ENCODE measurements around the gene ACADVL. TPM values are rescaled to one million over a fixed set of nuclear protein-coding genes. Genes with fewer than 3 reads are reported as not detected.
A peak's percentile ranks its signal among the peaks of the same experiment; 100 is the strongest.

The ACADVL gene
- total RNA-seq, 4 donors from 2014 or later, result 877 to 3,047 (median 1,981) TPM

- in situ Hi-C loops (cut with MboI; ENCODE audit: low pct_ligation_motif_present in 1 of 4, low pct_unique_long_range_greater_than_20kb in 1 of 4, low sequenced_read_pairs in 3 of 4), result loop anchor here in 1 of 4 donors (25.0 kb wide), 1 partner anchor 897 kb away; no protein-coding TSS in a partner anchor
- TF ChIP-seq POLR2A (IDR thresholded peaks at IDR 0.05) (no peak), POLR2AphosphoS5 (IDR thresholded peaks at IDR 0.05) (no peak), EP300 (IDR thresholded peaks at IDR 0.05; ENCODE audit: low read depth) (no peak)
- TF ChIP-seq, protein P1, sequence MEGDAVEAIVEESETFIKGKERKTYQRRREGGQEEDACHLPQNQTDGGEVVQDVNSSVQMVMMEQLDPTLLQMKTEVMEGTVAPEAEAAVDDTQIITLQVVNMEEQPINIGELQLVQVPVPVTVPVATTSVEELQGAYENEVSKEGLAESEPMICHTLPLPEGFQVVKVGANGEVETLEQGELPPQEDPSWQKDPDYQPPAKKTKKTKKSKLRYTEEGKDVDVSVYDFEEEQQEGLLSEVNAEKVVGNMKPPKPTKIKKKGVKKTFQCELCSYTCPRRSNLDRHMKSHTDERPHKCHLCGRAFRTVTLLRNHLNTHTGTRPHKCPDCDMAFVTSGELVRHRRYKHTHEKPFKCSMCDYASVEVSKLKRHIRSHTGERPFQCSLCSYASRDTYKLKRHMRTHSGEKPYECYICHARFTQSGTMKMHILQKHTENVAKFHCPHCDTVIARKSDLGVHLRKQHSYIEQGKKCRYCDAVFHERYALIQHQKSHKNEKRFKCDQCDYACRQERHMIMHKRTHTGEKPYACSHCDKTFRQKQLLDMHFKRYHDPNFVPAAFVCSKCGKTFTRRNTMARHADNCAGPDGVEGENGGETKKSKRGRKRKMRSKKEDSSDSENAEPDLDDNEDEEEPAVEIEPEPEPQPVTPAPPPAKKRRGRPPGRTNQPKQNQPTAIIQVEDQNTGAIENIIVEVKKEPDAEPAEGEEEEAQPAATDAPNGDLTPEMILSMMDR (IDR thresholded peaks at IDR 0.05), result no peak
- Histone ChIP-seq H3K9me3 (no peaks in the 10 kb centered on the region), H3K36me3 (peaks cover 0 to 20% (median 10%) of the 10 kb centered on the region in 4 donors), H3K4me1 (peaks cover 25 to 52% (median 37%) of the 10 kb centered on the region in 4 donors), H3K27me3 (no peaks in the 10 kb centered on the region), H3K27ac (peak overlapping the region; percentile 91 to 99 (median 98)), H3K4me3 (peak overlapping the region in 2 of 4 donors; percentile 64 to 95)
- no peak for DNase-seq
- intact Hi-C loops (cut with DNase I; ENCODE audit: low total_unique reads), result loop anchor here (5.0 kb wide), 1 partner anchor 602 kb away; no protein-coding TSS in a partner anchor
- 34 to 54% methylated on average over 3 to 4 of the region's 4 CpGs for WGBS, 2 donors (ENCODE audit: low coverage in 1 of 2)
Measured at GRCh38 chr17:7240375-7240774, 20.6 kb downstream of the ACADVL start.

- Histone ChIP-seq H3K9me3 (no peaks in the 10 kb centered on the region), H3K36me3 (peaks cover 0 to 28% (median 14%) of the 10 kb centered on the region in 4 donors), H3K4me1 (peaks cover 23 to 43% (median 33%) of the 10 kb centered on the region in 4 donors), H3K4me3 (peak overlapping the region; percentile 64 to 95 (median 82)), H3K27me3 (no peaks in the 10 kb centered on the region), H3K27ac (peak overlapping the region; percentile 91 to 99 (median 98))
- no peak for DNase-seq
- 25 to 58% methylated on average over 2 to 9 of the region's 9 CpGs for WGBS, 2 donors (ENCODE audit: low coverage in 1 of 2)
- TF ChIP-seq, protein P1 (IDR thresholded peaks at IDR 0.05), result no peak
- TF ChIP-seq POLR2A (IDR thresholded peaks at IDR 0.05) (no peak), EP300 (IDR thresholded peaks at IDR 0.05; ENCODE audit: low read depth) (no peak), POLR2AphosphoS5 (IDR thresholded peaks at IDR 0.05) (no peak)
- intact Hi-C loops (cut with DNase I; ENCODE audit: low total_unique reads), result loop anchor here (5.0 kb wide), 1 partner anchor 601 kb away; no protein-coding TSS in a partner anchor
- in situ Hi-C loops (cut with MboI; ENCODE audit: low pct_ligation_motif_present in 1 of 4, low pct_unique_long_range_greater_than_20kb in 1 of 4, low sequenced_read_pairs in 3 of 4), result loop anchor here in 1 of 4 donors (25.0 kb wide), 1 partner anchor 896 kb away; no protein-coding TSS in a partner anchor
Measured at GRCh38 chr17:7241090-7241733, 21.5 kb downstream of the ACADVL start.

GRCh38 chr17:7241783-7242716 lies 22.3 kb downstream of the ACADVL start, which contains the start of gene GABARAP:
GABARAP (minus strand) TSS chr17:7242449; CDS start chr17:7242330, 119 bp downstream.
- Histone ChIP-seq H3K27ac (peak within 1 kb of the TSS; percentile 91 to 99 (median 98)), H3K9me3 (no peaks in the 10 kb centered on the region), H3K27me3 (no peaks in the 10 kb centered on the region), H3K4me3 (peak within 1 kb of the TSS; percentile 64 to 95 (median 82)), H3K4me1 (peaks cover 23 to 35% (median 32%) of the 10 kb centered on the region in 4 donors), H3K36me3 (peaks cover 0 to 35% (median 17%) of the 10 kb centered on the region in 4 donors)
- TF ChIP-seq POLR2AphosphoS5 (IDR thresholded peaks at IDR 0.05), result peak in 2 of 3 donors; percentile 65 to 72
- no peak for TF ChIP-seq EP300 (IDR thresholded peaks at IDR 0.05; ENCODE audit: low read depth)
- TF ChIP-seq, protein P1 (IDR thresholded peaks at IDR 0.05), result no peak
- peak; percentile 73 for TF ChIP-seq POLR2A (IDR thresholded peaks at IDR 0.05)
- peak; percentile 96 for DNase-seq
- in situ Hi-C loops (cut with MboI; ENCODE audit: low pct_ligation_motif_present in 1 of 4, low pct_unique_long_range_greater_than_20kb in 1 of 4, low sequenced_read_pairs in 3 of 4) (loop anchor here in 1 of 4 donors (25.0 kb wide), 1 partner anchor 895 kb away; no protein-coding TSS in a partner anchor), intact Hi-C loops (cut with DNase I; ENCODE audit: low total_unique reads) (loop anchor here (5.0 kb wide), 1 partner anchor 600 kb away; no protein-coding TSS in a partner anchor)
- 0 to 2% methylated on average over 6 to 57 of the region's 62 CpGs for WGBS, 2 donors (ENCODE audit: low coverage in 1 of 2)
